NCI-H460 (cell line): Measurements from ENCODE around the gene SPNS2. TPM values are rescaled to one million over a fixed set of nuclear protein-coding genes. Genes with fewer than 3 reads are reported as not detected.

Experiments
- DNase-seq: peaks from one replicate; pipeline ENCODE4 v3.0.0-alpha.2; 2016; ENCODE audit warnings: low read depth; ENCODE audit errors: extremely low read depth
- total RNA-seq: library from RNA; depleted of rRNA; stranded (reverse); fragments of >200 nt; shearing (Covaris generic); gene quantifications from 2 replicates; pipeline ENCODE4 v1.2.3, GENCODE V29; 2014; rRNA removed

SPNS2 gene
- total RNA-seq, 1 experiment from 2014 or later: 0.52 TPM

DNA sequence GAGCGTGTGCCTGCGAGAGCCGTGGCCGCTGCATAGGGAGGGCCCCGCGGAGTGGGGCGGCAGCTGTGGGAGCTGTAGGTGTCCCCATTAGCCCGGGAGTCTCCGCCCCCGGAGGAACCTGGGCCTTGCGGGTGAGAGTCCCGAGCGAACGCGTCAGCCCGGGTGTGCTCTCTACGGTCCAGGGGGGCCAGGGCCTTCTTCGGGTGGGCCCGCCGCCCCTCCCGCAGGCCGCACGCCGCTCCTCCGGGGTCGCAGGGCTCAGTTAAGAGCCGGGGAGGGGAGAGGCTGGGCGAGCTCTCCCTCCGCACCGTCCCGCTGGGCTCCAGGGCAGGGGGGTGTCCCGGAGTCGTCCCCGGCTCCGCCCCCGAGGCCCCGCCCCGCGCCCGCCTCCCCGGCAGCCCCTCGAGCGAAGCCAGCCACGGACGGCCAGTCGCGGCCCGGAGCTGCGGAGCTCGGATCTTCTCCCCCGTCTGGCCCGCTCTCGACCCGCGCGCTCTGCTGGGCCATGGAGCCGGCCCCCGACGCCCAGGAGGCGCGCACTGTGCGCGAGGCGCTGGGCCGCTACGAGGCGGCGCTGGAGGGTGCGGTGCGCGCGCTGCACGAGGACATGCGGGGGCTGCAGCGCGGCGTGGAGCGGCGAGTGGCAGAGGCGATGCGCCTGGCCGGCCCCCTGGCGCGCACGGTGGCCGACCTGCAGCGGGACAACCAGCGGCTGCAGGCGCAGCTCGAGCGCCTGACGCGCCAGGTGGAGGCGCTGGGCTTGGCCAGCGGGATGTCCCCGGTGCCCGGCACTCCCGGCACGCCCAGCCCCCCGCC, 85.6 kb downstream of the SPNS2 start, which contains the start of gene SMTNL2:
TSS of gene SMTNL2 (plus strand) at position 429 of the 816 bp plus-strand sequence. CDS start at position 506, 77 bp downstream.
- DNase-seq: no peak

GRCh38 chr17:4584917-4585637, 86.4 kb downstream of the SPNS2 start:
- no peak for DNase-seq

DNA sequence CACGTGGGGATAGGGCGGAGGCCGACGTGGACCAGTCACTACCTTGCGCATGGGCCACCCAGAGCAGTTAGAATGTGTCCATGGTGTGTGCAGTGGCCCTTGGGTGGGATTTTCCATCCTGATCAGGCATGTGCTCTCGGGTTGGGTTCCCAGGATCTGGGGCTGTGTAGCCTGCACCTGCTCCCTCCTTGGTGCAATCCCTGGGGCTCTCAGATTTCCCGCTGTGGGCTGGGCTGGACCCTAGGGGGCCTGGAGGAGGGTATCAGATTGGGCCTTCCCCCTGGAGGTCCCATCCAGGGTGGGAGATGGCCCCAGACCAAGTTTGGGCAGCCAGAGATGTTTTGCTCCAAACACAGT, 86.9 kb downstream of the SPNS2 start:
- no peak for DNase-seq

- DNase-seq: no peak
Measured at GRCh38 chr17:4586043-4586442, 87.4 kb downstream of the SPNS2 start.

DNA sequence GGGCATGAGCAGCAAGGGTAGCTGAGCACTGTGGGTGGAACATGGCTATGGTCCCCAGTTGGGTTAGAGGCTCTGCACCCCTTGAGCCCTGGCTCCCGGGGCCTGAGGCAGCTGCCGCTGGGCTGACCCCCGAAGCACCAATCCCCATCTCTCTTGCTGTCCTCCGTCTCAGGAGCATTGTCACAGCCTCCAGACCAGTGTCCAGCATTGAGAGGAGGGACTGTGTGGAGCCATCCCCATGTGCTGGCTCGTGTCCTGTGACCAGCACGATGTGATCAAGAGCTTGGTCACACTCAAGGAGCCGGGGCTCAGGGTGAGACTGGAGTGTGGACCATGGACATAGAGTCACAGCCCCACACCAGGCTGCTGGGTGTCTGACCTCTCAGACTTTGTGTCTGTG, 88.5 kb downstream of the SPNS2 start:
- DNase-seq: no peak

- no peak for DNase-seq
Measured at GRCh38 chr17:4587803-4588202, 89.1 kb downstream of the SPNS2 start.

- DNase-seq: no peak
Measured at GRCh38 chr17:4588391-4588790, 89.7 kb downstream of the SPNS2 start.

Other genes with a start within 250 kb of the SPNS2 start
- gene ANKFY1, start 234.9 kb upstream of the SPNS2 start, total RNA-seq: 14.5 and 15.4 TPM in 2 replicates
- 65.6 and 67.3 TPM in 2 replicates for gene UBE2G1, start 132.2 kb upstream of the SPNS2 start, total RNA-seq
- gene SPNS3, start 64.9 kb upstream of the SPNS2 start, total RNA-seq: not detected in 2 replicates
- gene MYBBP1A, start 56.5 kb downstream of the SPNS2 start, total RNA-seq: 71.3 and 75.6 TPM in 2 replicates
- gene GGT6, start 61.7 kb downstream of the SPNS2 start, total RNA-seq: not detected in 2 replicates
- 0.12 and 0.17 TPM in 2 replicates for gene SMTNL2, start 85.6 kb downstream of the SPNS2 start, total RNA-seq
- 2.1 and 2.3 TPM in 2 replicates for gene ALOX15, start 142.8 kb downstream of the SPNS2 start, total RNA-seq
- 58.2 and 61.8 TPM in 2 replicates for gene PELP1, start 205.3 kb downstream of the SPNS2 start, total RNA-seq
- gene ARRB2, start 211.8 kb downstream of the SPNS2 start, total RNA-seq: 28.8 and 32.9 TPM in 2 replicates
- 21.8 and 24.3 TPM in 2 replicates for gene MED11, start 232.5 kb downstream of the SPNS2 start, total RNA-seq
- 0.22 and 0.23 TPM in 2 replicates for gene ZMYND15, start 241.0 kb downstream of the SPNS2 start, total RNA-seq
- gene CXCL16, start 241.0 kb downstream of the SPNS2 start, total RNA-seq: 16.2 and 18.0 TPM in 2 replicates